ENCODE measurements around the gene R3HDM2.
"Not testable (repeated sequence)": the region's sequence is repeated elsewhere in the genome, so short reads cannot be mapped to it uniquely, and the experiment has no call there.

The R3HDM2 gene

DNA sequence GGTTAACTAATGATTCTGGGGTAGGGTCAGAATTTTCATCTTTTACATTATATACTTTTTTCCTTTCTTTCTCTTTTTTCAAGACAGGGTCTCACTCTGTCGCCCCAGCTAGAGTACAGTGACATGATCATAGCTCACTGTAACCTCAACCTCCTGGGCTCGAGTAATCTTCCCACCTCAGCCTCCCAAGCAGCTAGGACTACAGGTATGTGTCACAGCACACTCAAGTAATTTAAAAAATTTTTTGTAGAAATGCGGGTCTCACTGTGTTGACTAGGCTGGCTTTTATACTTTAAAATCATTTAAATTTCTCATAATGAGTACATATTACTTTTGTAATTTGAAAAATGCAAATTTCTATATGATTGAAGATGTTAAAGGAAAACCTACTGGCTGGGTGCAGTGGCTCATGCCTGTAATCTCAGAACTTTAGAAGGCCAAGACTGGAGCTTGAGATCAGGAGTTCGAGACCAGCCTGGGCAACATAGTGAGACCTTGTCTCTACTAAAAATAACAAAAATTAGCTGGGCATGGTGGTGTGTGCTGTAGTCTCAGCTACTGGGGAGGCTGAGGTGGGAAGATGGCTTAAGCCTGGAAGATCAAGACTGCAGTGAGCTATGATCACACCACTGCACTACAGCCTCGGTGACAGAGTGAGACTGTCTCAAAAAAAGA, 25.7 kb downstream of the R3HDM2 start:
- no peaks in the 10 kb centered on the region for H3K36me3 ChIP-seq (ENCODE audit: control insufficient read depth, insufficient read depth, low read length)
- no peaks in the 10 kb centered on the region for H3K9me3 ChIP-seq (ENCODE audit: control insufficient read depth, insufficient read depth, low read length)
- H3K4me1 ChIP-seq (ENCODE audit: control insufficient read depth, insufficient read depth, low read length): no peaks in the 10 kb centered on the region
- no peak overlapping the region for H3K9ac ChIP-seq (ENCODE audit: low read depth, low read length)
- H3K27me3 ChIP-seq (ENCODE audit: control insufficient read depth, insufficient read depth, low read length): no peaks in the 10 kb centered on the region
- H3K4me3 ChIP-seq (ENCODE audit: low read depth, low read length): no peak overlapping the region

- not testable (repeated sequence) for H3K9ac ChIP-seq (ENCODE audit: low read depth, low read length); H3K36me3 ChIP-seq (ENCODE audit: control insufficient read depth, insufficient read depth, low read length); H3K27me3 ChIP-seq (ENCODE audit: control insufficient read depth, insufficient read depth, low read length); H3K4me3 ChIP-seq (ENCODE audit: low read depth, low read length); H3K9me3 ChIP-seq (ENCODE audit: control insufficient read depth, insufficient read depth, low read length); H3K4me1 ChIP-seq (ENCODE audit: control insufficient read depth, insufficient read depth, low read length)
These were observed 28.7 kb downstream of the R3HDM2 start for GRCh38 chr12:57402156-57402555.

DNA sequence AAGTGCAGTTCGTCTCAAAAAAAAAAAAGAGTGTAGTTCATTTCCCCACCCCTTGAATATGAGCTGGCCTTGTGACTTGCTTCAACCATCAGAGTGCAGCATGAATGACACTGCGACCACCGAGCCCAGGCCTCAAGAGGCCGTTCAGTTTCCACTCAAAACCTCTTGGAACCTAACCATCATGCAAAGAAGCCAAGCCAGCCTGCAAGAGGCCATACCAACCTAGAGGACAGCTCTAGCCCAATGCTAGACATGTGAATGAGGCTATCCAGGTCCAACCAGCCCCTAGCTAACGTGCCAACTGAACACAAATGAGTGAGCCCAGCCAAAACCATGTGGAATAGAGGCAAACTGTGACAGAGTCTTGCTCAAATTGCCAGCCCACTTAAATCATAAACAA, 29.7 kb downstream of the R3HDM2 start:
- Histone ChIP-seq H3K4me1 (ENCODE audit: control insufficient read depth, insufficient read depth, low read length) (no peaks in the 10 kb centered on the region), H3K36me3 (ENCODE audit: control insufficient read depth, insufficient read depth, low read length) (peaks cover 3% of the 10 kb centered on the region), H3K27me3 (ENCODE audit: control insufficient read depth, insufficient read depth, low read length) (no peaks in the 10 kb centered on the region), H3K9me3 (ENCODE audit: control insufficient read depth, insufficient read depth, low read length) (no peaks in the 10 kb centered on the region), H3K4me3 (ENCODE audit: low read depth, low read length) (no peak overlapping the region), H3K9ac (ENCODE audit: low read depth, low read length) (no peak overlapping the region)

DNA sequence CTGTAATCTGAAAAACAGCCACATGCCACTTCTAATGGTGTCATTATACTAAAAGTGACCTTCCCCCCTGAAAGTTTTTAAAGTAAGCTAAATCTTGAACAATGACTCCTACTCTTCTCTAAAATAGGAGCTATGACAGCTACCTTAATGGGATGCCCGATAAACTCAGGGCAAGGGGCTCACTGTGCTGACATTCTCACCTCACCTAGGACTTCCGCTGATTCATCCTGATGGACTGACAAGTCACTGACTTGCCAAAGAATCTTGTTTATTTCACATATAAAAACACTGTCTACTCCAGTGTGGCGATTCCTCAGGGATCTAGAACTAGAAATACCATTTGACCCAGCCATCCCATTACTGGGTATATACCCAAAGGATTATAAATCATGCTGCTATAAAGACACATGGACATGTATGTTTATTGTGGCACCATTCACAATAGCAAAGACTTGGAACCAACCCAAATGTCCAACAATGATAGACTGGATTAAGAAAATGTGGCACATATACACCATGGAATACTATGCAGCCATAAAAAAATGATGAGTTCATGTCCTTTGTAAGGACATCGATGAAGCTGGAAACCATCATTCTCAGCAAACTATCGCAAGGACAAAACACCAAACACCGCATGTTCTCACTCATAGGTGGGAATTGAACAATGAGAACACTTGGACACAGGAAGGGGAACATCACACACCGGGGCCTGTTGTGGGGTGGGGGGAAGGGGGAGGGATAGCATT, 31.0 kb downstream of the R3HDM2 start:
- H3K9me3 ChIP-seq (ENCODE audit: control insufficient read depth, insufficient read depth, low read length); H3K27me3 ChIP-seq (ENCODE audit: control insufficient read depth, insufficient read depth, low read length); H3K36me3 ChIP-seq (ENCODE audit: control insufficient read depth, insufficient read depth, low read length); H3K9ac ChIP-seq (ENCODE audit: low read depth, low read length); H3K4me1 ChIP-seq (ENCODE audit: control insufficient read depth, insufficient read depth, low read length); H3K4me3 ChIP-seq (ENCODE audit: low read depth, low read length): not testable (repeated sequence)

- H3K9me3 ChIP-seq (ENCODE audit: control insufficient read depth, insufficient read depth, low read length): no peaks in the 10 kb centered on the region
- H3K4me3 ChIP-seq (ENCODE audit: low read depth, low read length): no peak overlapping the region
- H3K4me1 ChIP-seq (ENCODE audit: control insufficient read depth, insufficient read depth, low read length): no peaks in the 10 kb centered on the region
- H3K27me3 ChIP-seq (ENCODE audit: control insufficient read depth, insufficient read depth, low read length): no peaks in the 10 kb centered on the region
- H3K9ac ChIP-seq (ENCODE audit: low read depth, low read length): no peak overlapping the region
- H3K36me3 ChIP-seq (ENCODE audit: control insufficient read depth, insufficient read depth, low read length): peaks cover 6% of the 10 kb centered on the region
These were observed 33.4 kb downstream of the R3HDM2 start for GRCh38 chr12:57397441-57397840.

- Histone ChIP-seq H3K4me1 (ENCODE audit: control insufficient read depth, insufficient read depth, low read length) (no peaks in the 10 kb centered on the region), H3K36me3 (ENCODE audit: control insufficient read depth, insufficient read depth, low read length) (peaks cover 6% of the 10 kb centered on the region), H3K9ac (ENCODE audit: low read depth, low read length) (no peak overlapping the region), H3K27me3 (ENCODE audit: control insufficient read depth, insufficient read depth, low read length) (no peaks in the 10 kb centered on the region), H3K9me3 (ENCODE audit: control insufficient read depth, insufficient read depth, low read length) (no peaks in the 10 kb centered on the region), H3K4me3 (ENCODE audit: low read depth, low read length) (no peak overlapping the region)
These were observed 35.7 kb downstream of the R3HDM2 start for GRCh38 chr12:57395121-57395520.

GRCh38 chr12:57390174-57390573, 40.7 kb downstream of the R3HDM2 start:
- Histone ChIP-seq H3K4me3 (ENCODE audit: low read depth, low read length) (no peak overlapping the region), H3K4me1 (ENCODE audit: control insufficient read depth, insufficient read depth, low read length) (no peaks in the 10 kb centered on the region), H3K27me3 (ENCODE audit: control insufficient read depth, insufficient read depth, low read length) (no peaks in the 10 kb centered on the region), H3K36me3 (ENCODE audit: control insufficient read depth, insufficient read depth, low read length) (peaks cover under 1% of the 10 kb centered on the region), H3K9me3 (ENCODE audit: control insufficient read depth, insufficient read depth, low read length) (no peaks in the 10 kb centered on the region), H3K9ac (ENCODE audit: low read depth, low read length) (no peak overlapping the region)

- H3K27me3 ChIP-seq (ENCODE audit: control insufficient read depth, insufficient read depth, low read length): no peaks in the 10 kb centered on the region
- H3K4me1 ChIP-seq (ENCODE audit: control insufficient read depth, insufficient read depth, low read length): no peaks in the 10 kb centered on the region
- no peak overlapping the region for H3K9ac ChIP-seq (ENCODE audit: low read depth, low read length)
- H3K4me3 ChIP-seq (ENCODE audit: low read depth, low read length): no peak overlapping the region
- no peaks in the 10 kb centered on the region for H3K9me3 ChIP-seq (ENCODE audit: control insufficient read depth, insufficient read depth, low read length)
- no peaks in the 10 kb centered on the region for H3K36me3 ChIP-seq (ENCODE audit: control insufficient read depth, insufficient read depth, low read length)
These were observed 41.8 kb downstream of the R3HDM2 start for GRCh38 chr12:57389033-57389432.

DNA sequence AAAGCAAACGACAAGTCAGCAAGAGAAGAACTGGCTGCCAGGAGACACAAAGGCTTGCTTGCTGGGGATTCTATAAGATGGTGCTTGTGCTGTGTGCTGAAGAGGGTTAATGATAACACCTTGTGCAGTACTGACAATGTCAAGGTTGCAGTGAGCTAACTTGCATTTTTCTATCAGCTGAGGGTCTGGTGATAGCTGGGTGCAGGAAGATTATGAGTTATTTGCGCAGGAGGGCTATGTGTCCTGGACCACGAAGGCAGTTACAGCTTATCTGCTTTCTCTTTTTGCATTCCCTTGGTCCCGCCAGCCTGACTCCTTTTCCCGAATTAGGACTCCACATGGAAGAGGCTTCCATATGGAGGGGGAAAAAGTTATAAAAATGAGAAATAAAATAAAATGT, 42.4 kb downstream of the R3HDM2 start:
- H3K4me1 ChIP-seq (ENCODE audit: control insufficient read depth, insufficient read depth, low read length): no peaks in the 10 kb centered on the region
- H3K9ac ChIP-seq (ENCODE audit: low read depth, low read length): no peak overlapping the region
- H3K4me3 ChIP-seq (ENCODE audit: low read depth, low read length): no peak overlapping the region
- H3K9me3 ChIP-seq (ENCODE audit: control insufficient read depth, insufficient read depth, low read length): no peaks in the 10 kb centered on the region
- no peaks in the 10 kb centered on the region for H3K36me3 ChIP-seq (ENCODE audit: control insufficient read depth, insufficient read depth, low read length)
- no peaks in the 10 kb centered on the region for H3K27me3 ChIP-seq (ENCODE audit: control insufficient read depth, insufficient read depth, low read length)

DNA sequence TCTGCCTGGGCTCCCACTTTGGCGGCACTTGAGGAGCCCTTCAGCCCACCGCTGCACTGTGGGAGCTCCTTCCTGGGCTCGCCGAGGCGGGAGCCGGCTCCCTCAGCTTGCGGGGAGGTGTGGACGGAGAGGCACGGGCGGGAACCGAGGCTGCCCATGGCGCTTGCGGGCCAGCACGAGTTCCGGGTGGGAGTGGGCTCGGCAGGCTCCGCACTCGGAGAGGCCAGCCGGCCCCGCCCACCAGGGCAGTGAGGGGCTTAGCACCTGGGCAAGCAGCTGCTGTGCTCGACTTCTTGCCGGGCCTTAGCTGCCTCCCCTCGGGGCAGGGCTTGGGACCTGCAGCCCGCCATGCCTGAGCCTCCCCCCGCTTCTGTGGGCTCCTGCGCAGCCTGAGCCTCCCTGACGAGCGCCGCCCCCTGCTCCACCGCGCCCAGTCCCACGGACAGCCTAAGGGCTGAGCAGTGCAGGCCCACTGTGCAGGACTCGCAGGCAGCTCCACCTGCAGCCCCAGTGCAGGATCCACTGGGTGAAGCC, 44.6 kb downstream of the R3HDM2 start:
- no peaks in the 10 kb centered on the region for H3K36me3 ChIP-seq (ENCODE audit: control insufficient read depth, insufficient read depth, low read length)
- H3K9me3 ChIP-seq (ENCODE audit: control insufficient read depth, insufficient read depth, low read length): no peaks in the 10 kb centered on the region
- no peak overlapping the region for H3K4me3 ChIP-seq (ENCODE audit: low read depth, low read length)
- H3K27me3 ChIP-seq (ENCODE audit: control insufficient read depth, insufficient read depth, low read length): no peaks in the 10 kb centered on the region
- no peaks in the 10 kb centered on the region for H3K4me1 ChIP-seq (ENCODE audit: control insufficient read depth, insufficient read depth, low read length)
- no peak overlapping the region for H3K9ac ChIP-seq (ENCODE audit: low read depth, low read length)

DNA sequence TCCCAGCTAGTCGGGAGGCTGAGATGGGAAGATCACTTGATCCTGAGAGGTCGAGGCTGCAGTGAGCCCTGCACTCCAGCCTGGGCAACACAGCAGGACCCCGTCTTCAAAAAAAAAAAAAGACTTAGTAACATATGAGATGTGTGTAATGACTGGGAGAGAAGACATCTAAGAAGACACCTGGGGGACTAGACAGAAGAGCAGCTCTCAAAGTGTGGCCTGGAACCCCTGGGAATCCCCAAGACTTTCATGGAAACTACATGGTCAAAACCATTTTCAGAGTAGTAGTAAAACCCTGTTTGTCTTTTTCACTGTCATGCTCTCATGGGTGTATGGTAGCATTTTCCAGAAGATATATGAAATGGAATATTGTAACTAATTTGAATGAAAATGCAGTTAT, 45.3 kb downstream of the R3HDM2 start:
- Histone ChIP-seq H3K27me3 (ENCODE audit: control insufficient read depth, insufficient read depth, low read length) (no peaks in the 10 kb centered on the region), H3K9ac (ENCODE audit: low read depth, low read length) (no peak overlapping the region), H3K4me1 (ENCODE audit: control insufficient read depth, insufficient read depth, low read length) (no peaks in the 10 kb centered on the region), H3K4me3 (ENCODE audit: low read depth, low read length) (no peak overlapping the region), H3K36me3 (ENCODE audit: control insufficient read depth, insufficient read depth, low read length) (no peaks in the 10 kb centered on the region), H3K9me3 (ENCODE audit: control insufficient read depth, insufficient read depth, low read length) (no peaks in the 10 kb centered on the region)

DNA sequence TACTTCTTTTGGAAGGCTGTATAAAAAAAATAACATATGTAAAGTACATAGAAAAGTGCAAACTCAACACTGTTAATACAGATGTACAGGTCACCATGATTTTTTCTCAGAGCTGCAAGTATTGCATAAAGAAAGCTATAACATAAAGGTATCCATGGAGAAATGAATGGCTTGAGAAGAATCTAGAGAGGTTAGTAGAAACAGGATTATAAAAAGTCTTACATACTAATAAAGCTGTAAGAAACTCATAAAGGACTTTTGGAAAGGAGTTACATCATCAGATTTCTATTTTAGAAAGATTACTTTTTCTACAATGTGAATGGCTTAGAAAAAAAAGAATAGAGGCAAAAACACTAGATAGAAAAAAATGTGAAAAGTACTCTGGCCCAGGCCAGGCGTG, 46.4 kb downstream of the R3HDM2 start:
- Histone ChIP-seq H3K9ac (ENCODE audit: low read depth, low read length) (no peak overlapping the region), H3K36me3 (ENCODE audit: control insufficient read depth, insufficient read depth, low read length) (no peaks in the 10 kb centered on the region), H3K27me3 (ENCODE audit: control insufficient read depth, insufficient read depth, low read length) (no peaks in the 10 kb centered on the region), H3K4me3 (ENCODE audit: low read depth, low read length) (no peak overlapping the region), H3K9me3 (ENCODE audit: control insufficient read depth, insufficient read depth, low read length) (no peaks in the 10 kb centered on the region), H3K4me1 (ENCODE audit: control insufficient read depth, insufficient read depth, low read length) (no peaks in the 10 kb centered on the region)
